Breast epithelium (tissue), 3 donors: Measurements from ENCODE around the gene AIG1.

Experiments used
- POLR2A ChIP-seq: fragments of 450-650 bp; IDR thresholded peaks from one replicate; pipeline ENCODE4 v1.6.1; 2016; ENCODE audit warnings: antibody characterized with exemption, mild to moderate bottlenecking, moderate library complexity
- POLR2AphosphoS5 ChIP-seq, 3 donors: sonication (generic); formaldehyde crosslinking; IDR thresholded peaks; one replicate each; pipeline ENCODE4 v1.6.1; 2017; ENCODE audit warnings: antibody characterized with exemption in 3 of 3
- TF ChIP-seq, protein P1 (sequence below), 3 donors: fragments of 450-650 bp; IDR thresholded peaks; one replicate each; pipeline ENCODE4 v1.5.1; 2016 to 2017; ENCODE audit warnings: antibody characterized with exemption in 3 of 3, mild to moderate bottlenecking in 3 of 3, moderate library complexity in 3 of 3

DNA sequence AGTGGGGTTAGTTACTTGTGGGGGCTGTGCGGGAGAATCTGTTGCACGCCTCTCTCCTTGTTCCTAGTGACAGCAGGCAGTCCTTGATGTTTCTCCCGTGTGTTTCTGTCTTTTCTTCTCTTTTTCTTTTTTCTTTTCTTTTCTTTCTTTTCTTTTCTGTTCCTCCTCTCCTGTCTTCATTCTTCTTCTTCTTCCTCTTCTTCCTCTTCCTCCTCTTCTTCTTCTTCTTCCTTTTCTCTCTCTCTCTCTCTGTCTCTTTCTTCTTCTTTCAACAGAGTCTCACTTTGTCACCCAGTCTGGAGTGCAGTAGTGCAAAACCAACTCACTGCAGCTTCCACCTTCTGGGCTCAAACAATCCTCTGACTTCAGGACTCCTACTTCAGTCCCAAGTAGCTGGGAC is 6.8 kb upstream of the AIG1 start:
- TF ChIP-seq POLR2A = no peak
- TF ChIP-seq, protein P1, sequence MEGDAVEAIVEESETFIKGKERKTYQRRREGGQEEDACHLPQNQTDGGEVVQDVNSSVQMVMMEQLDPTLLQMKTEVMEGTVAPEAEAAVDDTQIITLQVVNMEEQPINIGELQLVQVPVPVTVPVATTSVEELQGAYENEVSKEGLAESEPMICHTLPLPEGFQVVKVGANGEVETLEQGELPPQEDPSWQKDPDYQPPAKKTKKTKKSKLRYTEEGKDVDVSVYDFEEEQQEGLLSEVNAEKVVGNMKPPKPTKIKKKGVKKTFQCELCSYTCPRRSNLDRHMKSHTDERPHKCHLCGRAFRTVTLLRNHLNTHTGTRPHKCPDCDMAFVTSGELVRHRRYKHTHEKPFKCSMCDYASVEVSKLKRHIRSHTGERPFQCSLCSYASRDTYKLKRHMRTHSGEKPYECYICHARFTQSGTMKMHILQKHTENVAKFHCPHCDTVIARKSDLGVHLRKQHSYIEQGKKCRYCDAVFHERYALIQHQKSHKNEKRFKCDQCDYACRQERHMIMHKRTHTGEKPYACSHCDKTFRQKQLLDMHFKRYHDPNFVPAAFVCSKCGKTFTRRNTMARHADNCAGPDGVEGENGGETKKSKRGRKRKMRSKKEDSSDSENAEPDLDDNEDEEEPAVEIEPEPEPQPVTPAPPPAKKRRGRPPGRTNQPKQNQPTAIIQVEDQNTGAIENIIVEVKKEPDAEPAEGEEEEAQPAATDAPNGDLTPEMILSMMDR (IDR thresholded peaks at IDR 0.05) = no peak
- no peak for TF ChIP-seq POLR2AphosphoS5 (IDR thresholded peaks at IDR 0.05)
